H1 (cell line): ENCODE measurements around the gene CBLC. TPM values are rescaled to one million over a fixed set of nuclear protein-coding genes. Genes with fewer than 3 reads are reported as not detected.

ENCODE experiments used
- GABPA ChIP-seq: IDR thresholded peaks from 2 replicates; pipeline ENCODE4 v1.6.1; 2011; ENCODE audit warnings: mild to moderate bottlenecking, low read length, moderate library complexity, borderline replicate concordance; ENCODE audit not compliant: insufficient read depth
- JUN ChIP-seq: IDR thresholded peaks from 2 replicates; pipeline ENCODE4 v1.6.1; 2011; ENCODE audit warnings: low read depth, mild to moderate bottlenecking, improper control_type of control experiment, low read length
- MAFK ChIP-seq: IDR thresholded peaks from 2 replicates; pipeline ENCODE4 v1.6.1; 2012; ENCODE audit warnings: low read depth, mild to moderate bottlenecking, improper control_type of control experiment, low read length
- POLR2AphosphoS5 ChIP-seq: IDR thresholded peaks from 2 replicates; pipeline ENCODE4 v1.6.1; 2011; ENCODE audit warnings: low read depth, low read length
- TAF7 ChIP-seq: optimal IDR thresholded peaks from 2 replicates; pipeline ENCODE3; 2011; ENCODE audit warnings: low read depth, mild to moderate bottlenecking, inconsistent platforms, low read length, moderate library complexity, borderline replicate concordance
- polyA plus RNA-seq, 7 experiments: library from polyadenylated mRNA; depleted of rRNA in 3 of 7; stranded (reverse) in 5 of 7; unstranded in 2 of 7; fragments of >200 nt in 5 of 7; fragments of 200-250 nt in 2 of 7; gene quantifications; 1 replicate in 5 of 7; 2 replicates in 1 of 7; 4 replicates in 1 of 7; pipeline versions ENCODE4 v1.2.1 to v1.2.3, GENCODE V29; 2011 to 2013; ENCODE audit warnings: missing spikeins in 2 of 7, mixed read lengths in 2 of 7
- total RNA-seq: library from RNA; stranded (reverse); fragmentation: NEBNext Ultra II Directional; extraction: Animal tissue kit (Norgen Biotek cat#: 25700); gene quantifications from 2 replicates; pipeline ENCODE4 v1.2.1, GENCODE V29; 2021

CBLC gene
- total and polyA plus RNA-seq, 2 of the 8 experiments (the other 6 are each of a cell fraction or from before 2014, with no cell fraction given) = 17.4 to 35.7 TPM

GRCh38 chr19:44808463-44809371, 31.0 kb downstream of the CBLC start, which contains the start of gene BCAM (continued):
- TF ChIP-seq POLR2AphosphoS5 (peak; percentile 50; the same call in 1 of the 2 replicates), GABPA (no peak), MAFK (no peak), JUN (no peak), TAF7 (peak; percentile 9)
